NCI-H2171 (cell line): ENCODE data around the gene PIANP.
"Not testable (repeated sequence)": the region's sequence is repeated elsewhere in the genome, so short reads cannot be mapped to it uniquely, and the experiment has no call there.

Experiments used
- DNase-seq: peaks from one replicate; lab custom pipeline; 2025; lab: John Stamatoyannopoulos, UW

Gene PIANP

GRCh38 chr12:6700646-6701051, at the start of gene PIANP:
PIANP (minus strand) TSS chr12:6700815; CDS start chr12:6698061, 2,754 bp downstream.
- DNase-seq: peak; percentile 87

GRCh38 chr12:6748761-6749160, 48.1 kb upstream of the PIANP start:
- DNase-seq: no peak

GRCh38 chr12:6747216-6747615, 46.6 kb upstream of the PIANP start:
- DNase-seq: no peak

GRCh38 chr12:6745741-6746525, 45.3 kb upstream of the PIANP start:
- DNase-seq: no peak

GRCh38 chr12:6743300-6743699, 42.7 kb upstream of the PIANP start:
- DNase-seq: not testable (repeated sequence)

- DNase-seq: no peak
Observed at GRCh38 chr12:6742834-6743233, 42.2 kb upstream of the PIANP start.

- not testable (repeated sequence) for DNase-seq
Observed at GRCh38 chr12:6742080-6742479, 41.5 kb upstream of the PIANP start.

GRCh38 chr12:6736754-6737153, 36.1 kb upstream of the PIANP start:
- DNase-seq: no peak

- DNase-seq: peak; percentile 79
Observed at GRCh38 chr12:6735448-6736191, 35.0 kb upstream of the PIANP start.

- DNase-seq: no peak
Observed at GRCh38 chr12:6734506-6735387, 34.1 kb upstream of the PIANP start.

- peak; percentile 80 for DNase-seq
Observed at GRCh38 chr12:6730169-6730568, 29.6 kb upstream of the PIANP start.

- no peak for DNase-seq
Observed at GRCh38 chr12:6729186-6729585, 28.6 kb upstream of the PIANP start.

GRCh38 chr12:6725350-6725749, 24.7 kb upstream of the PIANP start:
- DNase-seq: no peak

GRCh38 chr12:6724409-6724797, 23.8 kb upstream of the PIANP start:
- DNase-seq: no peak

- DNase-seq: peak; percentile 100
Observed at GRCh38 chr12:6723607-6724408, 23.2 kb upstream of the PIANP start, which contains the start of gene COPS7A. COPS7A (plus strand) TSS chr12:6724046; CDS start chr12:6724657, 611 bp downstream.

- no peak for DNase-seq
Observed at GRCh38 chr12:6722863-6723262, 22.2 kb upstream of the PIANP start.

- DNase-seq: no peak
Observed at GRCh38 chr12:6716874-6717437, 16.3 kb upstream of the PIANP start.

GRCh38 chr12:6716031-6716873, 15.6 kb upstream of the PIANP start:
- DNase-seq: not testable (repeated sequence)

GRCh38 chr12:6708960-6709394, 8.4 kb upstream of the PIANP start:
- DNase-seq: no peak

GRCh38 chr12:6708351-6708750, 7.7 kb upstream of the PIANP start:
- DNase-seq: not testable (repeated sequence)
